ENCODE results near the gene SLC22A14.
"Not testable (repeated sequence)": the region's sequence is repeated elsewhere in the genome, so short reads cannot be mapped to it uniquely, and the experiment has no call there.

- TF ChIP-seq CTCF, POLR2A (IDR thresholded peaks at IDR 0.05): not testable (repeated sequence)
Measured at GRCh38 chr3:38320638-38321037, 38.5 kb downstream of the SLC22A14 start.
